OCI-LY7 (cell line): ENCODE measurements around the gene RPS29.

Experiments
- CTCF ChIP-seq: fragments of 200-600 bp; sonication (generic); conservative IDR thresholded peaks from 2 replicates; pipeline ENCODE4 v1.5.1; 2014; ENCODE audit warnings: mild to moderate bottlenecking, antibody characterized with exemption, low read length, moderate library complexity, mixed read lengths
- EZH2phosphoT487 ChIP-seq: fragments of 200-600 bp; sonication (generic); IDR thresholded peaks from 2 replicates; pipeline ENCODE4 v1.6.1; 2018; ENCODE audit warnings: low read depth, borderline replicate concordance, mild to moderate bottlenecking, mixed run types, antibody characterized with exemption, low read length, moderate library complexity, mixed read lengths

- TF ChIP-seq CTCF (no peak), EZH2phosphoT487 (no peak)
These were observed 21.4 kb upstream of the RPS29 start for GRCh38 chr14:49607583-49607982.
